ENCODE data around the gene ABHD6. TPM values are rescaled to one million over a fixed set of nuclear protein-coding genes. Genes with fewer than 3 reads are reported as not detected.
"Not testable (repeated sequence)": the region's sequence is repeated elsewhere in the genome, so short reads cannot be mapped to it uniquely, and the experiment has no call there.

ABHD6 gene
- total RNA-seq, 1 donor from 2014 or later: 2.9 TPM

DNA sequence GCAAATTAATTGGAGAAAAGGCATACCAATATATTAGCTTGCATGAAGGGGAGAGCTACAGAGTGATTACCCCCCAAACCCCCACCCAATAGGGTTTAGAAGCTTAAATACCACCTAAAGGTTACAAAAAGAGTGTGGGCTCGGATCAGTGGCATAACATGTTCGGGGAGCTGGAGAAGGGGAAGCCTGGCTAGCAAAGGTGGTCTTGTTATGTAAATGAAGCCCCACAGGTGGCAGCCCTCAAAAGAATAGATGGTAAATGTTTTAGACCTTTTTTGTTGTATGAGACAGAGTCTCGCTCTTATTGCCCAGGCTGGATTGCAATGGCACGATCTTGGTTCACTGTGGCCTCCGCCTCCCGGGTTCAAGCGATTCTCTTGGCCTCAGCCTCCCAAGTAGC lies 84.2 kb downstream of the ABHD6 start:
- DNase-seq (ENCODE audit: low spot score): no peak

DNA sequence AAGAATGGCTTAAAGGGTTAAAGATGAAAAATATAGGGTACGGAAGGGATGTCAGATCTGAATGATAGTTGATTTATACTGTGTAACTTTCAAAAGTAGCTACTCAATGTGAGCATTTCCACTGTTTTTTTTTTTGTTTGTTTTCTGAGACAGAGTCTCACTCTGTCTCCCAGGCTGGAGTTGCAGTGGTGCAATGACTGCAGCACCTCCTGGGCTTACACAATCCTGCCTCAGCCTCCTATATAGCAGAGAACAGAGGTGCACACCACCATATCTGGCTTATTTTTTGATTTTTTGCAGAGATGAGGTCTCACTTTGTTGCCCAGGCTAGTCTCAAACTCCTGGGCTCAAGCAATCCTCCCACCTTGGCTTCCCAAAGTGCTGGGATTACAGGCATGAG lies 85.2 kb downstream of the ABHD6 start:
- no peak for DNase-seq (ENCODE audit: low spot score)

DNA sequence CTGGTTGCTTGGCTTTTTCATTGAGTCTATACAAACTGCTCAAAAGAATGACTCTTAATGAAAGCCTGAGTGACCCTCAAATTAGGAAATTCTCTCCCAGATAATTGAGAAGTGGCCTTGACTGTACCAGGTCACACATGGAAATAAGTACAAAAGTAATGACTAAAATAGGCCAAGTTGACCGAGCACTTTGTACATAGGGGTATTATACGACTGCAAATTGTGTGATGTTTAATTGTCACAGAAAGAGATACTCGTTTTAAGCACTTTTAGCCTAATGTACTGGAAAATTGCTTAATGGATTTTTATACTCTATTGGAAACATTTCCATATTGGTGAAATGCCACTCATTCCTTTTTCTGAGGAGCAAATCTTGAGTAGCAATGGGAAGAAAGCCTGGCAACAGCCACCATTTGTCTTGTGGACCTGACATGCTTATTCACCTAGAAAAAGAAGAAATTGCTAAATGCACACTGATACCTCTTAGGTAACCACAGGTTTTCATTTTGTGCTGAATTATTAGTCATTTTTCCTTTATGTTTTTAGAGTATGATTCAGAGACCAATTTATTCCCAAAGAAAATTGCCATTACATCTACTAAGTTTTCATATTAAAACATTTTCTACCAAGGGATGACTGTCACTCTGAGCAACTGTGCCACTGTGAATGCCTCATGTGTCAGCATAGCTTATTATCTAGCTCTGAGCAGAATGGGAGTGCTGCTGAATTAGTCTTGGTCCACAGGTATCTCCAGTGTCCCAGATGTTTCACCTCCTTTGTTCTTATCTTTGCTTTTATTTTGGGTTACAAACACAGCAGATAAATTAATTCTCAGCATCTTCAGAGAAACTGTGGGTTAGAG lies 86.2 kb downstream of the ABHD6 start:
- no peak for DNase-seq (ENCODE audit: low spot score)

DNA sequence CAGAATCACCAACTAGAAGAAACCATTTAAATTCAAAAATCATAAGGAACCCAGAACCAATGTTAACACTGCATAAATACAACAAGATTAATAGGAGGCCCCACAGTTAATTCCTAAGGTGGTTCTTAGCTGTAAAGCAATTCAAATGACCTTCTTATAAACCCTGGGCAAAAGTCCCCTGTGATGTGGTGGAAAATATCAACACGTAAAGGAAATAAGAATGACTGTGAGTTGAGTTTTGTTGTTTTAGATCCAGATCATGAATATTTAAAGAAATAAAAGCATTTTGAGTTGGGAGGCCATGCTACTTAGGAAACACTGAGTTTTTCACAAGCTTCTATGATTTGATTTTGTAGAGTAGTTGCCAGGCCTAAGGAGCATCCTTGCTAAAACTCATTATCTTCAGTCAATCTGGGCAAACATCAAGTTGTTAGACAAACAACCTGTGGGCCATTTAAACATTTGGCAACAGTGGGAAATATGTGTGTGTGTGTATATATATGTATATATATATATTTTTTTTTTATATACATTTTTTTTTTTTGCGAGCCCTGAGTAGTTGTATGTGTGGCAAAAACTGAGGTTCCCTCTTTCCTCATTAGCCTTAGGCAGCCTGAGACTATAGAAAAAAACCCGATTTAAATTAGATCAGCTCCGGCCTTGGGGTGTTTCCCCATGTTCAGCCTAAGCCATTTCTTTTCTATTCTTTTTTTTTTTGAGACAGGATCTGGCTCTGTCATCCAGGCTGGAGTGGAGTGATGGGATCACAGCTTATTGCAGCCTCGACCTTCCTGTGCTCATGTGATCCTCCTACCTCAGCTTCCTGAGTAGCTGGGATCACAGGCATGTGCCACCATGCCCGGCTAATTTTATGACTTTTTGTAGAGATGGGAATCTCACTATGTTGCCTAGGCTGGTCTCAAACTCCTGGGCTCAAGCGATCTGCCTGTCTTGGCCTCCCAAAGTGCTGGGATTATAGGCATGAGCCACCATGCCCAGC lies 87.1 kb downstream of the ABHD6 start:
- no peak for DNase-seq (ENCODE audit: low spot score)

DNA sequence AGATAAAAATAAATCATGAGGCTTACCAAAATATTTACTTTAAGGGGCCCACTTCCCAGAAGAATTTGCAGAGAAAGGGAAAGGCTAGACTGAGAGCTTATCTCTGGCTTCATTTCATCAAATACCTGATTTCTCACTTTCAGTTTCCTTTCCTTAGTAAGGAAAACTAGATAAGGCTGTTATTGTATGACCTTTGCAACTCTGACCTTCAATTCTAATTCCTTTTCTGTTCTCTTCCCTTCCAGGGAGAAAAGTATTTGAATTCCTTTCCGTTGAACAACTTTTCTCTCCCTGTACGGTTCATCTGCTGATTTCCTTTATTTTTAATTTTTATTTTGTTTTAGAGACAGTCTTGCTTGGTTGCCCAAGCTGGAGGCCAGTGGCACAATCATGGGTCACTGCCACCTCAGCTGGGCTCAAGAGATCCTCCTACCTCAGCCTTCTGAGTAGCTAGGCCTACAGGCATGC lies 88.0 kb downstream of the ABHD6 start:
- peak; percentile 20 for DNase-seq (ENCODE audit: low spot score)

DNA sequence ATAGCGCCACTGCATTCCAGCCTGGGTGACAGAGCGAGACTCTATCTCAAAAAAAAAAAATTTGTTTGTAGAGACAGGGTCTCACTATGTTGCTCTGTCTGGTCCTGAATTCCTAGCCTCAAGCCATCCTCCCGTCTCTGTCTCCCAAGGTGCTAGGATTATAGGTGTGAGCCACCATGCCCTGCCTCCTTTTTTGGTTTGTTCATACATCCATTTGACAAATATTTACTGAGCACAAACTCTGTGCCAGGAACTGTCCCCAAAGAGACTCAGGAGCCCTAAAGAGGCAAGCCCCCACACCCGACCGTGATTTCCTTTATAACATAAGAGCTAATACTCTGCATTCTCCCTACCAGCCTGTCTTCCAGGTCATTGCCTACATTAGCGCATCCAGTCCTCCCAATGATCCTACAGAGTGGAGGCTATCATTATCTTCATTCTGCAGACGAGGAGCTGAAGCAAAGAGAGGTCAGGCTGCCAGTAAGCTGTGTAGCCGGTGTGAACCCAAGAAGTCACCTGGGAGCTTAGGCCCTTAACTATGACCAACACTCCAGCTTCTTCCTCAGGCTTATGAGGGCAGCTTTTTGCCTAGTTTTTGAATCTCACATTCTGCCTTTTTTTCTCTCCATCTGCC lies 88.8 kb downstream of the ABHD6 start:
- no peak for DNase-seq (ENCODE audit: low spot score)

DNA sequence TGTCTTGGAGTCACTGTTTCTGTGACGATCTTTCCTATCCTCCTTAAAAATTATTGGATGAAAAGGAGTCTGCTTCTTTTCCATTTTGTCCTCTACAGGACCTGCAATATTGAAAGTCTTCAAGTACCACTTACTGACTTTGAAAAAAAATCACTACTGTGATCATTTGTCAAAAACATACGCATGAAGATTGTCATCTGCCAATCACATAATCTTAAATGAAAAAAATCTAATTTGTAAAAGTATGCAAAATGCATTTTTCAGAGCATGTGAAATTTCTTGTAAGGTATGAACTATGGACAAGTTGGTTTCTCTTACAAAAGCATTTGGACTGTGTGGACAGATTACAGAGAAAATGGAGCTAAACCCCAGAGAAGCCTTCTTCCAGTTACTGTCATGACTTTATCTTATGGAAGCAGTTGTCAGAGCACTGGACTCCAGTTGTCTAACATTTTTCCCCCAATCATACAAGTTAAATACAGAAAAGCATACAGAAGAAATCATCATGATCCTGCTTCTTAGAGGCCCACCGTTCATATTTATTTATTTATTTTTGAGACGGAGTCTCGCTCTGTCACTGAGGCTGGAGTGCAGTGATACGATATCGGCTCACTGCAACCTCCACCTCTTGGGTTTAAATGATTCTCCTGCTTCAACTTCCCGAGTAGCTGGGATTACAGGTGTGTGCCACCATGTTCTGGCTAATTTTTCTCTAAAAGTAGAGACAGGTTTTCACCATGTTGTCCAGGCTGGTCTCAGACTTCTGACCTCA lies 91.7 kb downstream of the ABHD6 start:
- DNase-seq (ENCODE audit: low spot score): no peak

DNA sequence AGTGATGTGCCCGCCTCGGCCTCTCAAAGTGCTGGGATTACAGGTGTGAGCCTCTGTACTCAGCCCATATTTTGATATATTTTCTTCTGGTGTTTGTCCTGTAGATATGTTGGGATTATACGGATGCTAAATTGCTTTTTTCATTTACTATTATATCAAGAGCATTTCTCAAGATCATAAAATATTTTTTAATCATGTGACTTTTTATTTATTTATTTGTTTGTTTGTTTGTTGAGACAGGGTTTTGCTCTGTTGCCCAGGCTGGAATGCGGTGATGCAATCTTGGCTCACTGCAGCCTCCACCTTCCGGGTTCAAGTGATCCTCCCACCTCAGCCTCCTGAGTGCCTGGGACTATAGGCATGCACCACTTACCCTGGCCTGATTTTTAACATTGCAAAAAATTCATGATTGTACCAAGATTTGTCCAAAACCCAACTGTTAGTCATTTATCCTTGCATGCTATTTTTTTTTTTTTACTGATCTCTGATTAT lies 92.4 kb downstream of the ABHD6 start:
- no peak for DNase-seq (ENCODE audit: low spot score)

DNA sequence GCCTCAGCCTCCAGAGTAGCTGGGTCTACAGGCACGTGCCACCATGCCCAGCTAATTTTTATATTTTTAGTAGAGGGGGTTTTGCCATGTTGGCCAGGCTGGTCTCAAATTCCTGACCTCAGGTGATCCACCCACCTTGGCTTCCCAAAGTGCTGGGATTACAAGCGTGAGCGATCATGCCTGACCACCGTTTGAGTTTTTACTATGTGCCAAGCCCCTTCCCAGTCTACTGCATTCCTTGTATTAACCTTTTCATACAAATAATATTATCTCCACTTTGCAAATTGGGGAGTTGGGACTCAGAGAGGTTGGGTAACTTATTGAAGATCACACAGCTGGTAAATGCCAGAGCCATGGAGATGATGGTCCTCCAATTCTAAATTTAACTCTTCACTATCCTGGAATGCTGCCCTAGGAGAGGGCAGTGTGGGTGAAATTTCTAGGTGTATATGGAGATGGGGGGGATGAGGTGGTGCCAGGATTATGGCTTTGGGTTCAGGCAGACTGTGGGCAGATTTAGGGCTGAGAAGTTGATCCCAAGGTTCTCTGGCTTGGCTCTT lies 94.1 kb downstream of the ABHD6 start:
- no peak for DNase-seq (ENCODE audit: low spot score)

DNA sequence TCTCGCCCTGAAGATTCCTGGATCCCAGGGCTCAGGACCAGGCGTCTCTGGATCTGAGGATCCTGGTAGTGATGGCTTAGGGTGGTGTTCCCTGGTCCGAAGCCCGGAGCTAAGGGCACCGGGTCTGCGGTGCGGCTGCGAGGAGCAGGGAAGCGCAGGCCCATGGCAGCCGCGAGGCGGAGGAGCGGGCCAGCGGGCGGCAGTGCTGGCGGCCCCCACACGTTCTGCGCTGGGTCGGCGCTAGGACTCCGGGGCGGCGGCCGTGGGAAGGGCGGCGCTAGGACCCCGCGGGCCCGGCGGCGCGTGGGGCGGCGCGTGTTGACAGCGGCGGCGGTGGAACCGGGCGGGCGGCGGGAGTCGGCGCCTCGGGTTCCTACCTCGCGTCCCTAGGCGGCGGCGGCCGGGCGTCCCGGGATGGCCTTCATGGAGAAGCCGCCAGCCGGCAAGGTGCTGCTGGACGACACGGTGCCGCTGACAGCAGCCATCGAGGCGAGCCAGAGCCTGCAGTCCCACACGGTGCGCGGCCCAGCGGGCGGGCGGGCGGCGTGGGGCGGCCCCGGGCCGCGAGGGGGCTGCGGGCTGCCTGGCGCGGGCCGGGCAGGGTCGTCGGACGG lies 95.1 kb downstream of the ABHD6 start, which contains the start of gene PXK:
PXK (plus strand) TSS at position 318 of the 614 bp plus-strand sequence; CDS start at position 415, 97 bp downstream.
- peak; percentile 82 for DNase-seq (ENCODE audit: low spot score)

DNA sequence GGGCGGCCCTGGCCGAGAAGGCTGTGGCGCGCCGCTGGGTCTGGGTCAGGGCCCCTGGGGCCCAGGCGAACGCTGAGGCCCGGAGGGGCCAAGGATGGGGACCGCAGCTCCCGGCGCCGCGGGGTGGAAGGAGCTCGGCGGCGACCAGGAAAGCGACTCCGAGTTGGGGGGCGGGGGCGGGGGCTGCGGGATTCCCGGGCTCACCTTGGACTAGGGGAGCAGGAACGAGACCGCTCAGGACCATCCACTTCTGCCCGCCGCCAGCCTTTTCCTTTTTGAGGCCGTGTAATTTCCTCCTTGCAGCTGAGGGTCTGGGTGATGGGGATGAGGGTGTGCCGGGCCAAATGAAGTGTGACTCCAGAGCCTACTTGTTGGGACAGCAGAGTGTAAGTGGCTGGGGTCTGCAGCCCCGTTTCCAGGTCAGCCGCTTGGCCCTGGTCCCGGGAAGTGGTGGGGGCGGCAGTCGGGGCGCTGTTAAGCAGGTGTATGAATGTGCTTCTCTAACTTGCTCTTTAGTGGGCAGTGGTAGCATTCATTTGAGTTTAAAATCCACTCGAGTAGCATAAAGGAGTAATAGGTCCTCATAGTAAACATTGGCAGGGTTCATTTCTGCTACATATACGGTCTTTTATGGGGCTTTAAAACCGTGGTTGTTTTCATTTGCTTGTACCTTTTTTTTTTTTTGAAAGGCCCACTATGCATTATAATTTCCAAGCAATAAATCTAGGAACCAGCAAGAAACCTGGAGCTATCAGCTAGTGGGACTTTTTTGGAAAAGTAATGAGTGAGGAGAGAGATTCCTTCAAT lies 95.8 kb downstream of the ABHD6 start:
- DNase-seq (ENCODE audit: low spot score): peak; percentile 45

DNA sequence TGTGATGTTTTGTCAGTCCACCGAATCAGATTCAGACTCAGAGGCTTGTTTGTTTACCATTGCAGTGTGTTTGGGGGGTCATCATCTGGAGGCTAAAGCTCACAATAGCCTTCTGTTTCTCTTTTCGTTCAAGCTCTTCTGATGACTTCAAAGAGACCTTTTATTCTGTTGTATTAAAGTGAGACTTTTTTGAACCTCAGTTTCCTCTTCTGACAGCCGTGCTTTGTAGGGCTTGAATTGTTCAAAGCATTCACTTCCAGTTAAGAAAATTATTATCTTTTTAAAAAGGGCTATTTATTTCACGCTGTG lies 96.4 kb downstream of the ABHD6 start:
- DNase-seq (ENCODE audit: low spot score): no peak

DNA sequence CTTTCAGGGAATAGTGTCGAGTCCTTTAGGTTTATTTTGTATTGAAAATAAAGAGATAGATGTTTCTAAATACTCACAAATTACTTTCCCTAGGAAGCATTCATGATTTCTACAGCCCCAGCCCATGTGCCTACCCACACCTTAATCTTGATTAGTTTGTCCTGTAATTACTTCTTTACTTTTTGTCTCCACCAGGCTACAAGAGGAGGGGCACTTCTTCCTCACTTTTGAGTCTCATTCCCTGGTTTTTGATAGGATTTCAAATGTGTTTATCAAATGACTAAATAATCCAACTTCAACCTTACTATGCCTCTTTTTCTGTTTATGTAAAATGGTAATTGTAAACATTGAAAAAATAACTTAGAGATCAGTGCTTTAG lies 96.9 kb downstream of the ABHD6 start:
- no peak for DNase-seq (ENCODE audit: low spot score)

DNA sequence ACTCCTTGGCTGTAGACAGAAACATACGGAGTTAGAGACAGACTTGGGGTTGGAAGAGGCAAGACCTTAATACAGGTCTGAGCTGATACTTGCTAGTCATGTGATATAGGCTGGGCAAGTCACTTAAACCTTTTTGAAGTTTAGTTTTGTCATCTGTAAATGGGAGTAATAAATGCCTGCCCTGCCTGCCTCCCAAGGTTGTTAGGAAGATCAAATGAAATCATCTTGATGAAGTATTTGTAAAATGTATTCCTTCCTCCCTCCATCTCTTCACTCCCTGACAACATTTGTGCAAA lies 98.0 kb downstream of the ABHD6 start:
- DNase-seq (ENCODE audit: low spot score): no peak

DNA sequence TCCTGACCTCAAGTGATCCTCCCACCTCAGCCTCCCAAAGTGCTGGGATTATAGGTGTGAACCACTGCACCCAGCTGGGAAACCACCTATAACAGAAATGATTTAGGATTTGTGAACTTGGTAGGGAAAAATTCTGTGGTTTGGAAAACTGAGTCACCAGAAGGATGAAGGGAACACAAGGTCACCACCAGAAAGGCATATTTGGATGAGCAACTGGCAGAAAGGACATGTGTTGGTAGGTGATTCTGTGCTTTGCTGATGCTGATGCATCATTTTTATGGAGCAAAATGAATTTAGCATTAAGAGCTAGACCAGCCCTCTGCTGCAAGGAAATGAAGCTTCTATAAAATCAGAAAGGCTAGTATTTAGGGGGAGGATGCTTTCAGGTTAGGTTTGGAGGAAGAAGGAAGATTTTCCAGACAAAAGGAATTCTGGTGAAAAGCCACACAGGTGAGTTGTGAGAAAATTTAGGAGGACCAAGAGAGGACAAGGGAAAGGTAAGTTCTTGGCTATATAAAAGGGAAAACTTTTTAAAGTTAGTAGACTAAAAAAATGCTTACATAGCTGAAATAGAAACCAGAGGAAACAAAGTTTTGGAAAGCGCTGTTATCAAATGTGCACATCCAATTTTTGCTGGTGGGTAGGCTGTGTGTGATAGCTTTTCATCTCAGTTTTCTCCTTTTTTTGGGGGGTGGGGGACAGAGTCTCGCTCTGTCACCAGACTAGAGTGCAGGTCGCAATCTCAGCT lies 98.7 kb downstream of the ABHD6 start:
- no peak for DNase-seq (ENCODE audit: low spot score)

DNA sequence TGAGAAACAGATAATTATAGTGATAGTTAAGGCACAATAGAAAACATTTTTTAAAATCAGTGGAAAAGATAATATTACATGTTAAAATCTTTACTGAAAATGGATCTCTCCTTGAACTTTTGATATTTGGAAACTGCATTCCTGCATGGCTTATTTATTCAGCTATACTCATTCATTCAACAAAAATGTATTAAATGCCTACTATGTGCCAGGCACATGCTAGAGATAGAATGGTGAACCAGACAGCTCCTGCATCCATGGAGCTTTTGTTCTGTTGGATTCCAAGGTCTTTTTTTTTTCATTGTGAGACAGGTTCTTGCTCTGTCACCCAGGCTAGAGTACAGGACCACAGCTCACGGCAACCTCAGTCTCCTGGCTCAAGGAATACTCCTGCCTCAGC lies 99.6 kb downstream of the ABHD6 start:
- no peak for DNase-seq (ENCODE audit: low spot score)

DNA sequence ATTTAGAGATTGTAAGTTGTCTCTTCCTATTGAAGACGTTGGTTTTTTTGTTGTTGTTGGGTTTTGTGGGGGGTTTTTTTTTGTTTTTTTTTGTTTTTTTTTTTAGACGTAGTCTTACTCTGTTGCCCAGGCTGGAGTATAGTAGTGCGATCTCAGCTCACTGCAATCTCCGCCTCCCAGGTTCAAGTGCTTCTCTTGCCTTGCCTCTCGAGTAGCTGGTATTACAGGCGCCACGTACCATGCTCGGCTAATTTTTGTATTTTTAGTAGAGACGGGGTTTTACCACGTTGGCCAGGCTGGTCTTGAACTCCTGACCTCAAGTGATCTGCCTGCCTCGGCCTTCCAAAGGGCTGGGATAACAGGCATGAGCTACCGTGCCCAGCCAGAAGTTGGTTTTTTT lies 101.6 kb downstream of the ABHD6 start:
- not testable (repeated sequence) for DNase-seq (ENCODE audit: low spot score)

DNA sequence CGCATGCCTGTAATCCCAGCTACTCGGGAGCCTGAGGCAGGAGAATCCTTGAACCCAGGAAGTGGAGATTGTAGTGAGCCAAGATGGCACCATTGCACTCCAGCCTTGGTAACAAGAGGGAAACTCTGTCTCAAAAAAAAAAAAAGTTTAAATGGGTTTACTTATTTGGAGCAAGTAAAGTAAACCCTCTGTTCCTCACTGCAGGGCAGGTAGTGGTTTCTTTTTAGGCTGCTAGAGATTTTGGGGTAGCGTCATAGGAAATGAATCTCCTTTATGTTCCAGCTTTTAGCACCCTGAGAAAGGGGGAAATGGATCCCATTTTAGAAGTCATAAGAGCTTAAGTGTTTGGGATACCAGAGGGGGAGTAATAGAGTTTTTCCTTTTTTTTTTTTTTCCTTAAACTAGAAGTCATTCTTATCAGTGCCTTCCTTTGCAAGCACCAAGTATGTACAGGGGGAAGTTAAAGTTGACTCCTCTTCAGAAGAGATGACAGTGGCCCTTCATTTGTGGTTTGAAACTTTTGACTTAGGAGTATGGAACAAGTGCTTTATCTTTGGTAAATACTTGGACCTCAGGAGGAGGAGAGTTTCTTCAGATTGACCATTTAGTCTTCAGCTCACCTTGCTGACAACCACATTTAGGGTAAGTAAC lies 103.1 kb downstream of the ABHD6 start:
- no peak for DNase-seq (ENCODE audit: low spot score)
